Measurements from ENCODE around the gene IGSF21. TPM values are rescaled to one million over a fixed set of nuclear protein-coding genes. Genes with fewer than 3 reads are reported as not detected.

The IGSF21 gene
- total RNA-seq, 1 experiment from 2014 or later: 30.5 TPM

GRCh38 chr1:18265641-18266040 lies 158.0 kb downstream of the IGSF21 start (continued):
- no peak for TF ChIP-seq USF2 (CRISPR knock-in tag; IDR thresholded peaks at IDR 0.05)
- TF ChIP-seq IRF1 (CRISPR knock-in tag; IDR thresholded peaks at IDR 0.05): no peak
- no peak for TF ChIP-seq CREB1 (CRISPR knock-in tag; IDR thresholded peaks at IDR 0.05)
- TF ChIP-seq ERG (CRISPR knock-in tag; IDR thresholded peaks at IDR 0.05): no peak

DNA sequence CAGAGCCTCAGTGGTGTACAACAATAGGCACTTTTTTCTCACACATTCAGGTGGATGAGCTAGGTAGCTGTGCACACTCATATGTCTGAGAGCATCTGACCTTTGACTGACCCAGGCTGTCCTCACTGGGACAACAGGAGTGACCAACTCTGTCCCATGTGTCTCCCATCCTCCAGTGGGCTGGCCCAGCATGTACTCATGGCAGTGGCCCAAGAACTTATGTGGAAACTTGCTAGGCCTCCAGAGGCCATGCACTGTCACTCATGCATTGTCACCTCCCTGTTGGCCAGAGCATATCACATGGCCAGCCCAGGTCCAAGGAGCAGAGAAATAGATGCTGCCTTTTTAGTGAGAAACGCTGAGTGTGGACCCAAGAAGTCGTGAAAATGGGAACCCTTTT lies 158.8 kb downstream of the IGSF21 start:
- ChIA-PET POLR2A (no interaction called here), CTCF (interaction anchor here (0.8 to 4.0 kb wide), 2 partner anchors 31 to 32 kb away, joined by 3 to 15 read pairs; no protein-coding TSS in a partner anchor)
- Mint-ChIP-seq H3K4me3 (no peak overlapping the region), H3K36me3 (peaks cover 17% of the 10 kb centered on the region), H3K27ac (no peak overlapping the region), H3K9me3 (peaks cover 8% of the 10 kb centered on the region; the same call in 1 of the 2 replicates), H3K27me3 (ENCODE audit: low read depth) (no peaks in the 10 kb centered on the region; the same call in 1 of the 2 replicates), H3K4me1 (peaks cover 37% of the 10 kb centered on the region)
- no peak for TF ChIP-seq ZMAT4 (CRISPR knock-in tag; IDR thresholded peaks at IDR 0.05)
- no peak for TF ChIP-seq CBFB (CRISPR knock-in tag; IDR thresholded peaks at IDR 0.05; ENCODE audit: low read depth)
- TF ChIP-seq PRRX2 (CRISPR knock-in tag; IDR thresholded peaks at IDR 0.05): no peak
- TF ChIP-seq, protein P1, sequence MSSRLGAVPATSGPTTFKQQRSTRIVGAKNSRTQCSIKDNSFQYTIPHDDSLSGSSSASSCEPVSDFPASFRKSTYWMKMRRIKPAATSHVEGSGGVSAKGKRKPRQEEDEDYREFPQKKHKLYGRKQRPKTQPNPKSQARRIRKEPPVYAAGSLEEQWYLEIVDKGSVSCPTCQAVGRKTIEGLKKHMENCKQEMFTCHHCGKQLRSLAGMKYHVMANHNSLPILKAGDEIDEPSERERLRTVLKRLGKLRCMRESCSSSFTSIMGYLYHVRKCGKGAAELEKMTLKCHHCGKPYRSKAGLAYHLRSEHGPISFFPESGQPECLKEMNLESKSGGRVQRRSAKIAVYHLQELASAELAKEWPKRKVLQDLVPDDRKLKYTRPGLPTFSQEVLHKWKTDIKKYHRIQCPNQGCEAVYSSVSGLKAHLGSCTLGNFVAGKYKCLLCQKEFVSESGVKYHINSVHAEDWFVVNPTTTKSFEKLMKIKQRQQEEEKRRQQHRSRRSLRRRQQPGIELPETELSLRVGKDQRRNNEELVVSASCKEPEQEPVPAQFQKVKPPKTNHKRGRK (CRISPR knock-in tag; IDR thresholded peaks at IDR 0.05; ENCODE audit: borderline replicate concordance): no peak
- TF ChIP-seq ZNF317 (CRISPR knock-in tag; IDR thresholded peaks at IDR 0.05; ENCODE audit: borderline replicate concordance, low read depth): no peak
- no peak for TF ChIP-seq GABPB1 (CRISPR knock-in tag; IDR thresholded peaks at IDR 0.05)
- no peak for DNase-seq (ENCODE audit: low spot score)
- ATAC-seq: no peak

DNA sequence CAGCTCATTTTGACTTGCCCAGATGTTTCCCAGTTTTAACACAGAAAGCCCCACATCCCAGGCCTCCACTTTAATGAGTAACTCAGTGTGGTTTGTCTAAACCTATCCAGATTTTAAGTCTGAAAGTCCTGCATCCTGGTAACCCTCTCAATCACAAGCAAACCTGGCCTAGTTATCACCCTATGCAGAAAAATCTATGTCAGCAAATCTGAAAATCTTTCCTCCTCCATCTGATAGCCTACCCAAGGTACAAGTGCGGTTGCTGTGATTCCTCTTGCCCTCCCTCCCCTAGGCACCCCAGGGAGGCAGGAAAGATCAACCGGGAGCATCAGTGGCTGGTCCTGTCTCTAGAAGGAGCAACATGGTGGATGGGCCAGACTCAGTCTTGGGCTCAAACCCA lies 163.7 kb downstream of the IGSF21 start:
- Mint-ChIP-seq H3K36me3 (peaks cover 17% of the 10 kb centered on the region), H3K4me1 (peaks cover 24% of the 10 kb centered on the region), H3K9me3 (peaks cover 8% of the 10 kb centered on the region; the same call in 1 of the 2 replicates), H3K27me3 (ENCODE audit: low read depth) (no peaks in the 10 kb centered on the region; the same call in 1 of the 2 replicates), H3K27ac (no peak overlapping the region), H3K4me3 (no peak overlapping the region)
- no peak for DNase-seq (ENCODE audit: low spot score)
- no peak for ATAC-seq
- ChIA-PET CTCF (no interaction called here), POLR2A (no interaction called here)
- TF ChIP-seq, protein P2, sequence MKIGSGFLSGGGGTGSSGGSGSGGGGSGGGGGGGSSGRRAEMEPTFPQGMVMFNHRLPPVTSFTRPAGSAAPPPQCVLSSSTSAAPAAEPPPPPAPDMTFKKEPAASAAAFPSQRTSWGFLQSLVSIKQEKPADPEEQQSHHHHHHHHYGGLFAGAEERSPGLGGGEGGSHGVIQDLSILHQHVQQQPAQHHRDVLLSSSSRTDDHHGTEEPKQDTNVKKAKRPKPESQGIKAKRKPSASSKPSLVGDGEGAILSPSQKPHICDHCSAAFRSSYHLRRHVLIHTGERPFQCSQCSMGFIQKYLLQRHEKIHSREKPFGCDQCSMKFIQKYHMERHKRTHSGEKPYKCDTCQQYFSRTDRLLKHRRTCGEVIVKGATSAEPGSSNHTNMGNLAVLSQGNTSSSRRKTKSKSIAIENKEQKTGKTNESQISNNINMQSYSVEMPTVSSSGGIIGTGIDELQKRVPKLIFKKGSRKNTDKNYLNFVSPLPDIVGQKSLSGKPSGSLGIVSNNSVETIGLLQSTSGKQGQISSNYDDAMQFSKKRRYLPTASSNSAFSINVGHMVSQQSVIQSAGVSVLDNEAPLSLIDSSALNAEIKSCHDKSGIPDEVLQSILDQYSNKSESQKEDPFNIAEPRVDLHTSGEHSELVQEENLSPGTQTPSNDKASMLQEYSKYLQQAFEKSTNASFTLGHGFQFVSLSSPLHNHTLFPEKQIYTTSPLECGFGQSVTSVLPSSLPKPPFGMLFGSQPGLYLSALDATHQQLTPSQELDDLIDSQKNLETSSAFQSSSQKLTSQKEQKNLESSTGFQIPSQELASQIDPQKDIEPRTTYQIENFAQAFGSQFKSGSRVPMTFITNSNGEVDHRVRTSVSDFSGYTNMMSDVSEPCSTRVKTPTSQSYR (CRISPR knock-in tag; IDR thresholded peaks at IDR 0.05): no peak
- TF ChIP-seq ZNF396 (CRISPR knock-in tag; IDR thresholded peaks at IDR 0.05; ENCODE audit: borderline replicate concordance) (no peak), GABPB1 (CRISPR knock-in tag; IDR thresholded peaks at IDR 0.05) (no peak), FOXP4 (CRISPR knock-in tag; IDR thresholded peaks at IDR 0.05) (no peak), ELF4 (CRISPR knock-in tag; IDR thresholded peaks at IDR 0.05; ENCODE audit: low read depth) (no peak), TEAD1 (CRISPR knock-in tag; IDR thresholded peaks at IDR 0.05) (no peak), EMX1 (CRISPR knock-in tag; IDR thresholded peaks at IDR 0.05) (no peak), SOX15 (CRISPR knock-in tag; IDR thresholded peaks at IDR 0.05) (no peak), RELA (CRISPR knock-in tag; IDR thresholded peaks at IDR 0.05; ENCODE audit: borderline replicate concordance) (no peak), ARID4B (CRISPR knock-in tag; IDR thresholded peaks at IDR 0.05; ENCODE audit: borderline replicate concordance) (no peak)

All from WTC11 (cell line).